ENCODE data around the gene CNOT3. TPM values are rescaled to one million over a fixed set of nuclear protein-coding genes. Genes with fewer than 3 reads are reported as not detected.

CNOT3 gene
- total and polyA plus RNA-seq, 2 of the 13 experiments (the other 11 are each of a cell fraction or from before 2014, with no cell fraction given), result 4.3 to 5.8 TPM

DNA sequence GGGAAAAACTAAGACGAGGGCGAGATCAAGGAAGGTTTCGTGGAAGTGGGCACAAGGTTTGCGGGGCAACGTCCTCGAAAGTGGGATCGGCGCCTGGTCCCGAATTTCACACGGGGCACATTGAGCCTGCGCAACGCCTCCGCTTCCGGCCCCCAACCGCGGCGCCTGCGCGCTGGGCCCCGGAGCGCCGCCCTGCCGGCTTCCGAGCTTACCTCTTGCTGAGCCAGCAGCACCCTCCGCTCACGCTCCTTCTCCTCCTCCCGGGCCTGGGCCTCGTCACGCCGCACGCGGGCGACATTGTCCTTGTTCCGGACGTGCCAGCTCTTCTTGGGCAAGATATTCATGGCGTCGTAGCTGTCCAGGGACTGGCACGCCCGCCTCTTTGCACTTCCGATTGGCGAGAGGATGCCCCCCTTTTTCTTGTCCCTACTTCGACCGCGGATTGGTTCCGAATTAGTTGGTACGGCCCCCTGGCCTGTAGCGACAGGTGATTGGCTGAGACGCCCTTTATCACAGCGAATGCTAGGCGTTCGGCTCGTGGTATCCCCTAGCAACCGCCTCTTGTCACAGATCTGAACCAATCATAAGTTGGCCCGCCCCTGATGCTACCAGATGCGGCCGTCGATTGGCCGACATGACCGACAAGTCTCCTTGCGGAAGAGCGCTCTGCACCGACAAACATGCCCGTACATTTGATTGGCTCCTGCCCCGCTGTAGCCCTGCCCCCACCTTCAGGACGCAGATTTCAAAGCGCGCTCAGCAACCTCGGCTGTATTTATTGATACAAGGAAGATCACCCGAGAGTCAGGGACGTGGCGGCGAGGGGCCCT is 22.0 kb downstream of the CNOT3 start, which contains the start of gene LENG1 (continued):
- TF ChIP-seq, protein P1, sequence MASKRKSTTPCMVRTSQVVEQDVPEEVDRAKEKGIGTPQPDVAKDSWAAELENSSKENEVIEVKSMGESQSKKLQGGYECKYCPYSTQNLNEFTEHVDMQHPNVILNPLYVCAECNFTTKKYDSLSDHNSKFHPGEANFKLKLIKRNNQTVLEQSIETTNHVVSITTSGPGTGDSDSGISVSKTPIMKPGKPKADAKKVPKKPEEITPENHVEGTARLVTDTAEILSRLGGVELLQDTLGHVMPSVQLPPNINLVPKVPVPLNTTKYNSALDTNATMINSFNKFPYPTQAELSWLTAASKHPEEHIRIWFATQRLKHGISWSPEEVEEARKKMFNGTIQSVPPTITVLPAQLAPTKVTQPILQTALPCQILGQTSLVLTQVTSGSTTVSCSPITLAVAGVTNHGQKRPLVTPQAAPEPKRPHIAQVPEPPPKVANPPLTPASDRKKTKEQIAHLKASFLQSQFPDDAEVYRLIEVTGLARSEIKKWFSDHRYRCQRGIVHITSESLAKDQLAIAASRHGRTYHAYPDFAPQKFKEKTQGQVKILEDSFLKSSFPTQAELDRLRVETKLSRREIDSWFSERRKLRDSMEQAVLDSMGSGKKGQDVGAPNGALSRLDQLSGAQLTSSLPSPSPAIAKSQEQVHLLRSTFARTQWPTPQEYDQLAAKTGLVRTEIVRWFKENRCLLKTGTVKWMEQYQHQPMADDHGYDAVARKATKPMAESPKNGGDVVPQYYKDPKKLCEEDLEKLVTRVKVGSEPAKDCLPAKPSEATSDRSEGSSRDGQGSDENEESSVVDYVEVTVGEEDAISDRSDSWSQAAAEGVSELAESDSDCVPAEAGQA (IDR thresholded peaks at IDR 0.05; ENCODE audit: low read depth), result no peak
- TF ChIP-seq, protein P1 (CRISPR knock-in tag; IDR thresholded peaks at IDR 0.05; ENCODE audit: borderline replicate concordance), result no peak
- no peak for TF ChIP-seq KDM6A (CRISPR knock-in tag; IDR thresholded peaks at IDR 0.05; ENCODE audit: low read depth)
- TF ChIP-seq ZMYM3 (CRISPR knock-in tag; IDR thresholded peaks at IDR 0.05), result no peak
- peak; percentile 84; the same call in 1 of the 2 replicates for TF ChIP-seq RFXANK (CRISPR knock-in tag; IDR thresholded peaks at IDR 0.05)
- peak; percentile 72 for TF ChIP-seq PHF21A (CRISPR knock-in tag; IDR thresholded peaks at IDR 0.05)
- TF ChIP-seq NR2F2 (IDR thresholded peaks at IDR 0.05; ENCODE audit: borderline replicate concordance, low read depth), result no peak
- TF ChIP-seq, protein P2, sequence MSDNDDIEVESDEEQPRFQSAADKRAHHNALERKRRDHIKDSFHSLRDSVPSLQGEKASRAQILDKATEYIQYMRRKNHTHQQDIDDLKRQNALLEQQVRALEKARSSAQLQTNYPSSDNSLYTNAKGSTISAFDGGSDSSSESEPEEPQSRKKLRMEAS (IDR thresholded peaks at IDR 0.05), result peak; percentile 81
- TF ChIP-seq JUNB (CRISPR knock-in tag; IDR thresholded peaks at IDR 0.05; ENCODE audit: borderline replicate concordance), result no peak
- TF ChIP-seq SMARCE1 (IDR thresholded peaks at IDR 0.05; ENCODE audit: borderline replicate concordance), result no peak
- TF ChIP-seq ZNF451 (CRISPR knock-in tag; IDR thresholded peaks at IDR 0.05), result 0 out of 2 replicates have a peak, but pooled peaks have one; percentile 30
- TF ChIP-seq RAD21 (CRISPR knock-in tag; IDR thresholded peaks at IDR 0.05), result 0 out of 2 replicates have a peak, but pooled peaks have one; percentile 35
- TF ChIP-seq TOPORS (CRISPR knock-in tag; IDR thresholded peaks at IDR 0.05), result 0 out of 2 replicates have a peak, but pooled peaks have one; percentile 41
- TF ChIP-seq KLF11 (CRISPR knock-in tag; IDR thresholded peaks at IDR 0.05), result no peak
- TF ChIP-seq, protein P3, sequence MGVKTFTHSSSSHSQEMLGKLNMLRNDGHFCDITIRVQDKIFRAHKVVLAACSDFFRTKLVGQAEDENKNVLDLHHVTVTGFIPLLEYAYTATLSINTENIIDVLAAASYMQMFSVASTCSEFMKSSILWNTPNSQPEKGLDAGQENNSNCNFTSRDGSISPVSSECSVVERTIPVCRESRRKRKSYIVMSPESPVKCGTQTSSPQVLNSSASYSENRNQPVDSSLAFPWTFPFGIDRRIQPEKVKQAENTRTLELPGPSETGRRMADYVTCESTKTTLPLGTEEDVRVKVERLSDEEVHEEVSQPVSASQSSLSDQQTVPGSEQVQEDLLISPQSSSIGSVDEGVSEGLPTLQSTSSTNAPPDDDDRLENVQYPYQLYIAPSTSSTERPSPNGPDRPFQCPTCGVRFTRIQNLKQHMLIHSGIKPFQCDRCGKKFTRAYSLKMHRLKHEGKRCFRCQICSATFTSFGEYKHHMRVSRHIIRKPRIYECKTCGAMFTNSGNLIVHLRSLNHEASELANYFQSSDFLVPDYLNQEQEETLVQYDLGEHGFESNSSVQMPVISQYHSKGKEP (CRISPR knock-in tag; IDR thresholded peaks at IDR 0.05), result no peak
- TF ChIP-seq, protein P4, sequence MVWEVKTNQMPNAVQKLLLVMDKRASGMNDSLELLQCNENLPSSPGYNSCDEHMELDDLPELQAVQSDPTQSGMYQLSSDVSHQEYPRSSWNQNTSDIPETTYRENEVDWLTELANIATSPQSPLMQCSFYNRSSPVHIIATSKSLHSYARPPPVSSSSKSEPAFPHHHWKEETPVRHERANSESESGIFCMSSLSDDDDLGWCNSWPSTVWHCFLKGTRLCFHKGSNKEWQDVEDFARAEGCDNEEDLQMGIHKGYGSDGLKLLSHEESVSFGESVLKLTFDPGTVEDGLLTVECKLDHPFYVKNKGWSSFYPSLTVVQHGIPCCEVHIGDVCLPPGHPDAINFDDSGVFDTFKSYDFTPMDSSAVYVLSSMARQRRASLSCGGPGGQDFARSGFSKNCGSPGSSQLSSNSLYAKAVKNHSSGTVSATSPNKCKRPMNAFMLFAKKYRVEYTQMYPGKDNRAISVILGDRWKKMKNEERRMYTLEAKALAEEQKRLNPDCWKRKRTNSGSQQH (CRISPR knock-in tag; IDR thresholded peaks at IDR 0.05; ENCODE audit: low read depth), result peak; percentile 88
- peak; percentile 83 for TF ChIP-seq AGO2 (optimal IDR thresholded peaks at IDR 0.05; ENCODE audit: low read depth, low read length)
- peak; percentile 21; the same call in 1 of the 2 replicates for TF ChIP-seq EED (CRISPR knock-in tag; IDR thresholded peaks at IDR 0.05)
- no peak for TF ChIP-seq NKX3-1 (CRISPR knock-in tag; IDR thresholded peaks at IDR 0.05)
- TF ChIP-seq, protein P5, sequence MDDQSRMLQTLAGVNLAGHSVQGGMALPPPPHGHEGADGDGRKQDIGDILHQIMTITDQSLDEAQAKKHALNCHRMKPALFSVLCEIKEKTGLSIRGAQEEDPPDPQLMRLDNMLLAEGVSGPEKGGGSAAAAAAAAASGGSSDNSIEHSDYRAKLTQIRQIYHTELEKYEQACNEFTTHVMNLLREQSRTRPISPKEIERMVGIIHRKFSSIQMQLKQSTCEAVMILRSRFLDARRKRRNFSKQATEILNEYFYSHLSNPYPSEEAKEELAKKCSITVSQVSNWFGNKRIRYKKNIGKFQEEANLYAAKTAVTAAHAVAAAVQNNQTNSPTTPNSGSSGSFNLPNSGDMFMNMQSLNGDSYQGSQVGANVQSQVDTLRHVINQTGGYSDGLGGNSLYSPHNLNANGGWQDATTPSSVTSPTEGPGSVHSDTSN (CRISPR knock-in tag; IDR thresholded peaks at IDR 0.05; ENCODE audit: borderline replicate concordance), result no peak
- peak; percentile 42; the same call in 1 of the 2 replicates for TF ChIP-seq HOXD1 (CRISPR knock-in tag; IDR thresholded peaks at IDR 0.05)

All from HepG2 (cell line).